NCI-H1417 (cell line): ENCODE results near the gene SLC7A14.

Source experiments
- DNase-seq, 3 experiments: peaks; one replicate each; lab custom pipeline; 2025; lab: John Stamatoyannopoulos, UW

Gene SLC7A14

DNA sequence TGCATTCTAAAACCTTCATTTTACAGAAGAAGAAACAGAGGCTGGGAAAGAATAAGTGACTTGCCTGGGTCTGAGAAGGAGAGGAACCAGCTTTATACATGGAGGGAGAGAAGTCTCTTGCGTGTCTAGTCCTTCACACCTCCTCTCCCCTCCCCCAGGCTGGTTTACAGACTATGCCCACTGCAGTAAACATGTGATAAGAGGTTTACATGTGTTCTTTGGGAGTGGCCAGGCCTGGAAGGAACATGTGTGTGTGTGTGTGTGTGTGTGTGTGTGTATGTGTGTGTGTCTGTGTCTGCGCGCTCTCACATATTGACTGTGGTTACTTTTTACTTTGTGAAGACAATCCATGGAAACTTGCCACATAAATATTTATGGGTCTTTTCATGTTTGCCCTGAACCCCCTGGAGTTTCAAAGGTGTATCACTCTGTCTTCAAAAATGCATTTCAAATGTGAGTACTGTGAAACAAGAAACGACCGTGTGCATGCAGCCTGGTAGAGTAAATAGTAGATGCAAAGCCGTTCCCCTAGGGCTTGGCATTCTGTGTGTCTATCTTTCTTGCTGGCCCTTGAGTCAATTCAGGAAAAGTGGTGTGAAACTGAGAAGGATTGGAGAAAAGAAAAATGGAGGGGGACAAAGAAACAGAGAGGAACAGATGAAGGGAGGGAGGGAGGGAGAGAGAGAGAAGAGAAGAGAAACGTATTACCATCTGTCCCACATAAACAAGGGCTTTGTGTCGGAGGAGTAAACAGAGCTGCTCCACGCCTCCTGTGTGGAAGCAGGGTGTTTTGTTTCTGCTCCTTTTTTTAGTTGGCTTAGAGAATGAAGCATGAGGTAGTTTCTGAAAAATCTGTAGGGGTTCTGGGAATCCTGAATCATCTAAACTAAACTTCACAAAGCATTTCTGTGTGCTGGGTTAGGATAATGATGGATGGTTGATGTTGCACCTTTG is 115.5 kb downstream of the SLC7A14 start:
- DNase-seq: peak; percentile 61 to 94 (median 83)

DNA sequence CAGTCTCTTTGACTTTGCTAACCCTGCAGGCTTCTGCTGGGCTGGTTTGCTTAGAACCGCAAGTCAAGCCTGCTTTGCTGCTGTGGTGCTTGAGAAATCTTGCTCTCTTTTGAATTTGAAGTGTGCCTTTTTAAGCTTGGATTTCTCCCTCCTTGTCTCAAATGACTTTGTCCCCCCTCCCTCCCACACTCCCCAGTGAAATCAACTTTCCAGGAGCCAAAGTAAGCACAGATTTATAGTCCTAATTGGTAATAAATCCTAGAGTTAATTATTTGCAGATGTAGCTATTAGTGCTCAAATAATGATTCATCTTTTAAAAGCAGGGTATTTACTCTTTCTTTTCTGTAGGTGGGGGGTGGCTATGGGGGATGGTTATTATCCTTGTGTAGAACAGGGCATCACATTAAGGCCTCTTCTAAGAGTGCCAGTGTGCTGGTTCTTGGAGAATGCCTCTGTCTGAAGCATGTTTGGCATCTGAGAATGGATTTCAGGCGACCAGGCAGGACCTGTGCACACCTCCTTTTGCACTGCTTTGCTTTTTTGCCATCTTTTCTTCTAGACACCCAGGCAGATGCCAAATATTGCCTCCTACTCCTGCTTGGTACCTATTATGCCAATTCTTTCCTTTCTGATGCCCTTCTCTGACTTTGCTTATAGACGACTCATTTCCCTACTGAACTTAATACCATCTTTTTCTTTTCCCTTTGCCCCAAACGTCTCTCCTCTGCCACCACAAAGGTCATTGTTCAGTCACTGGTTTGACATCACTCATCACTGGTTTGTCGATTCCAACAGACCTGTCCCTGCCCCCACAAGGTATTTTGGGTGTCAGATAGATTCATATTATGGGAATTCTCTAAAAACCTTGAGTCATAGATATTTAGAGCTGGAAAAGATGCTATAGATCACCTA is 116.5 kb downstream of the SLC7A14 start:
- peak; percentile 70 to 98 (median 97) for DNase-seq

DNA sequence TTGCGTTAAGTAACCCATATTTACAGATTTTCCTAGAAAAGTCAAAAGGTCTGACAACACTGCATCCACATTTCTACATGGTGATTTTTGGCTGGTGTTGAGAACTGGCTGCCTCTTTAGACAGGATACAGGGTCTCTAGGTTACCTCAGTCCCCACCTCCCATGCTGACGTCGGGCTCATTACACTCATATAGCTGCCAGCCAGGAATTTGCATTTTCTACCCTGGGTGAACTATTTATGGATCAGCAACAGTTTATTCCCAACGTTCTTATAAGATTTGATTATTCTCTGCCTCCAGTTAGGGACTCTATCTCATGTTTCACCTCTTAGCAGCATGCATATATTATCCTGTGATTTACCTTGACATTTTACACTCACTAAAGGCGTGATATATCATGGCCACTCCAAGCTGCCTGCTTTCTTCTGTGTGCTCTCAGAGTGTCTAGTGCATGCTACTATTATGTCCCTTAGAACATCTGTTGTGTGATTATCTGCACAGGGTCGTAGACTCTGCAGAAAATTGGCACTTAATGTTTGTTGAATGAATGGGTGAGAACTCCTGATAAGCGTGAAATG is 118.2 kb downstream of the SLC7A14 start:
- peak; percentile 82 to 95 (median 84) for DNase-seq

DNA sequence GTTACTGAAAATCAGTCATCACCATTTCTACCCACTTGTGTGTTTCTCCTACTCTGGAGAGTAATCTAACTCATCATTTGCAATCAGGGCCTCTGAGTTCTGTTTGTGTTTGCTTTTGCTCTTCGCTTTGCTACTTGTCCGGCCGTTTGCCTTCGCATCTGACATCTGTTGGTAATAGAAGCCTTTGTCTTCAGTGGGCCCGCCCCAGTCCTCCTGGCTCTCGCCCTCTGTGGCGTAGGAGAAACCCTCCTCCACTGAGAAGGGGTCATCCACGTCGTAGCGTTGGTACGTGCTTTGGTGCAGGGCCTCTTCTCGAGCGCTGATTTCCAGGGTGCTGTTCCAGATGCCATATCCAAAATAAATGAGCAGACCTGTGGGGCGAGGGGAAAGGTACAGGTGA is 118.9 kb downstream of the SLC7A14 start:
- DNase-seq: peak; percentile 84 to 95 (median 90)

DNA sequence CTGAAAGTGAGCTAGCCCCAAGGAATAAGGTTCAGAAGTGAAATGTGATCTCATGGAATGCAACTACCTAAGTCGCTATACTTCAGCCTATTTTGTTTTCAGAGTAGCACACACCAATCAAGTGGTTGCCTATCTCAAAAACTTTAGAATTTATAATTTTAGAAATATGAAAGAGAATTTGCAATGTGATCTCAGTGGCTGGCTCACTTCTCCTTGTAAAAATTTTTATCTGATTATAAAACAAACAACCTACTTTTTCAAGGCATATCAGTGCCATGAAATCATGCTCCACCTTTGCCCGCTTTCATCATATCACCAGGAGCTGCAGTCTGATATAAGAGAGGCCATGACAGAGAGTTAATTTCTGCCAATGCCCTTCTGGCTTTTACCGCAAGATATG is 119.9 kb downstream of the SLC7A14 start:
- no peak for DNase-seq

GRCh38 chr3:170463011-170463410 is 122.9 kb downstream of the SLC7A14 start:
- peak in 1 of 3 experiments; percentile 27 for DNase-seq

DNA sequence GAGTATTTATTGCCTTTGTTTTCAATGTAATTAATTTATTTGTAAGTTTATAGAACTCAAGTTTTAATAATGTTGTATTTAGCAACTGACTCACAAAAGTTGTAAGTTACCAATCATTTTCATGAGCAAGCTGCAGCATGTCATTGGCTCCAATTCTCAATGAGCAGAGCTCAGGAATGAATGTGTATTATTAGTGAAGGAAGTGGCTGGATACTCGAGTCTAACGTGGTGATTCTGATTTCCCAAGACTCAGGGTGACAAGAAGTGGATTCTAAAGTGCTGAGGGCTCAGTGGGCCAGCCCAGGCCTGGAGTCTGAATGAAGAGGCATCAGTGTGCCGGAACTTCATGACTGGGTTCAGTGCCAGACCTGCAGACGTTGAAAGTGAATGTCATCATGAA is 127.6 kb downstream of the SLC7A14 start:
- DNase-seq: no peak

GRCh38 chr3:170454509-170454908 is 131.4 kb downstream of the SLC7A14 start:
- DNase-seq: no peak

- no peak for DNase-seq
These were observed 135.8 kb downstream of the SLC7A14 start for GRCh38 chr3:170450039-170450438.

DNA sequence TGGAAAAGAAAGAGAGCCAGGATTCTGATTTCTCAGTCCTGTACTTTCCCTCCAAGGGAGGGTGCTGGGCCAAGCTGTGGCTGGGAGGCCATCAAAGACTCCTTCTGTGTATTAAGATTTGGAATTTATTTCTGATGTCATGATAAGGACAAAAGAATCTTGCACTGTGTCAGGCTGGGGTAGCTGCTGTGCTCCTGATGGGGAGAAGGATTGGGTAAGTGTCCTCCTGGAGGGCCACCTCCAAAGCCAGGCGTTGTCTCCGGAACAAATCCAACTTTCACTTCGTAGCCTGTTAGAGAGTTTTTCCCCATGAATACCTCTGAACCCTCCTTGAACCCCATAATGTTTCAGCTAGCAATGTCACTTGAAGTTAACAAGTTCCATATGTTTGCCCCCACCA is 137.3 kb downstream of the SLC7A14 start:
- DNase-seq: no peak

- DNase-seq: no peak
These were observed 142.4 kb downstream of the SLC7A14 start for GRCh38 chr3:170443457-170443856.

- no peak for DNase-seq
These were observed 142.9 kb downstream of the SLC7A14 start for GRCh38 chr3:170442947-170443346.

GRCh38 chr3:170441412-170441811 is 144.5 kb downstream of the SLC7A14 start:
- no peak for DNase-seq

- no peak for DNase-seq
These were observed 145.5 kb downstream of the SLC7A14 start for GRCh38 chr3:170440344-170440743.

- no peak for DNase-seq
These were observed 147.0 kb downstream of the SLC7A14 start for GRCh38 chr3:170438836-170439235.

GRCh38 chr3:170437696-170438407 is 148.0 kb downstream of the SLC7A14 start:
- DNase-seq: no peak

DNA sequence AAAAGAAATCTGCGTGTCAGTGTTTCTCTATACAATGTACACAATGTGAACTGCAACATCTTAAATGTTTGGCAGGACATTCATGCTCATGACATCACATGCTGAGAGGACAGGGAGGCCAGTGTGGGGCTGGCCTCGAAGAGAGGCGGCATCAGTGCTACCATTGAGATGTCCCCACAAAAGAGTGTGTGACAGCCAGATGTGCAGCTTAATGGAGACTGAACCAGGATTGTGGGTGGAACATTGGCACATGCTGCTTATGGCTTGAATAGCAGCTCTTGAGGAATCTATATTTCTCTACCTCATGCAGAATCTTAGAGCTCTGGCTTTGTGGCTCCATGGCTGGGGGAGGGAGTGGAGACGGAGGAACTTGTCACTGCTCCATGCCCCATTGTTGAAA is 148.7 kb downstream of the SLC7A14 start:
- no peak for DNase-seq

- no peak for DNase-seq
These were observed 149.2 kb downstream of the SLC7A14 start for GRCh38 chr3:170436697-170437096.

GRCh38 chr3:170432416-170432815 is 153.5 kb downstream of the SLC7A14 start:
- DNase-seq: no peak

DNA sequence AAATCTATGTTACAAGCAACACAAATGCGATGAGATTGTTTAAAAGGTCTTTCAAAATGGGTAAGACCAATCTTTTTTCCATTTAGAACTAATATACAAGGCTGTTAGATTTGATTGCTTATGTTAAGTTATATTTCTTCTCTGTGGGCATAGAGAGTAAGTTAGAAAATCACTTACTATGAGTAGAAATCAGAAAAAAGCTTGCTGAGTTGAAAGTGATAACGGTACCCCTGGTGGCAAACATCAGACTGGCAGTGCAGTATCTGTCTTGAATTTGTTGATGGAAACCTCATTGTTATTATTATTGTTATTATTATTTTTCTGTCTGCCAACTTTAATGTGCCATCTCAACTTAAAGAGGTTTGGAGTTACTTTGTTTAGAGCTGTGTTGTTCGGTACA is 154.8 kb downstream of the SLC7A14 start:
- no peak for DNase-seq

- no peak for DNase-seq
These were observed 156.8 kb downstream of the SLC7A14 start for GRCh38 chr3:170429050-170429449.

DNA sequence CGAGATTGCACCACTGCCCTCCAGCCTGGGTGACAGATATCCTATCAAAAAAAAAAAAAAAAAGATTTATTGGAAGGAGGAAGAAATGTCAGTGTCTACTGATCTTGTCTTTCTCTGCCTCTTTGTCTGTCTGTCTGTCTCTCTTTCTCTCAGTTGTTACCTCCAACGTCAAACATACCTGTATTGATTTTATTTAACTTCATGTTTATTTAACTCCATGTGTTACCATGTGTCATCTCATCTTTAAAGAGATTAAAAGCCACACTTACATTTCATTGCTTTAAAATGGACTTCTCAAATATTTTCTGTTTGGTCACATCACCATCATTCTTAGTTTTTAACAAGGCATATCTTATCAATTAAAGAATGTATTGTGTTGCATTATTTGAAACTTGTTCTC is 157.8 kb downstream of the SLC7A14 start:
- DNase-seq: no peak
